ENCODE results near the gene ZBTB38. TPM values are rescaled to one million over a fixed set of nuclear protein-coding genes. Genes with fewer than 3 reads are reported as not detected.

The ZBTB38 gene
- total RNA-seq, 1 donor from 2014 or later, result 116 TPM

DNA sequence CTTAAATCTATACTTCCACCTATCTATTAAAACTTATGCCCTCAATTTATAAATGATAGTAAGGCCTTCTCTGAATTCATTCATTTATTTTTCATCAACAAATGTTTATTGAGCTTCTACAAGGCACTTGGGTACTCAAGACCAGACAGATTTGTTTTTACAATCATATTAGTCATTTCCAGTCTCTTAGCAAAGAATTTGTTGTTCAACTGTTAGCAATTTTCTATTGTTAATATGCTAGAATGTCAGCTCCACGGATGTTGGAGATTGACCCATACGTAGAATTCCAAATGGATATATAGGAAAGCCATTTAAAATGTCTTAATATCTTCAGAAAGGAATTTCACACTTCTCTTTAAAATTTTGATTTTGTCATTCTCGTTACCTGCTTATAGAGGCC, 36.7 kb downstream of the ZBTB38 start:
- peak overlapping the region; percentile 99 for H3K27ac ChIP-seq (replicated peaks)
- H3K36me3 ChIP-seq, result peaks cover 53% of the 10 kb centered on the region
- no peaks in the 10 kb centered on the region for H3K27me3 ChIP-seq (ENCODE audit: low read depth)
- H3K4me3 ChIP-seq, result peak overlapping the region; percentile 79
- DNase-seq, result no peak
- intact Hi-C loops (cut with micrococcal nuclease), result loop anchor here (5.0 kb wide), 1 partner anchor 37 kb away; no protein-coding TSS in a partner anchor
- H3K9me3 ChIP-seq (replicated peaks), result no peaks in the 10 kb centered on the region
- TF ChIP-seq CTCF (IDR thresholded peaks at IDR 0.05; ENCODE audit: borderline replicate concordance), result no peak
- peaks cover 96% of the 10 kb centered on the region for H3K4me1 ChIP-seq

DNA sequence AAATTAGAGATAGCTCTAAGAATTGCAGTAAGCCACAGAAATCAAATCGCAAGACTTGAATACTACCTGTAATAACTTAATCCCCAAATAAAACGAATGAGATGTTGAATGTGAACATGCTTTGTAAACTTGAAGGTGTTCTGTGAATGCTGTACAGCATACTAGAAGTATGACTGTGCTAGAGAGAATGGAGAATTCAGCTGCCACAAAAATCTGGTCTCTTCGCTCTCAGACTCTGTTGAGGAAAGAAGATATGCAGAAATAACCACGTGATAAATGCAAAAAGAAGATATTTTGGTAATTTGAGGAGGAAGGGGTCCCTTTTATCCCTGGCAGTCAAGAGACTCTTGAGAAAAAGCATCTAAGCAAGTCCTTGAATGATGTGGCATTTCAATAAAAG, 37.3 kb downstream of the ZBTB38 start:
- peak overlapping the region; percentile 99 for H3K27ac ChIP-seq (replicated peaks)
- no peak for DNase-seq
- H3K9me3 ChIP-seq (replicated peaks), result no peaks in the 10 kb centered on the region
- intact Hi-C loops (cut with micrococcal nuclease), result loop anchor here (5.0 kb wide), 1 partner anchor 37 kb away; no protein-coding TSS in a partner anchor
- H3K36me3 ChIP-seq, result peaks cover 53% of the 10 kb centered on the region
- H3K27me3 ChIP-seq (ENCODE audit: low read depth), result no peaks in the 10 kb centered on the region
- TF ChIP-seq CTCF (IDR thresholded peaks at IDR 0.05; ENCODE audit: borderline replicate concordance), result no peak
- H3K4me3 ChIP-seq, result peak overlapping the region; percentile 79
- peaks cover 96% of the 10 kb centered on the region for H3K4me1 ChIP-seq

DNA sequence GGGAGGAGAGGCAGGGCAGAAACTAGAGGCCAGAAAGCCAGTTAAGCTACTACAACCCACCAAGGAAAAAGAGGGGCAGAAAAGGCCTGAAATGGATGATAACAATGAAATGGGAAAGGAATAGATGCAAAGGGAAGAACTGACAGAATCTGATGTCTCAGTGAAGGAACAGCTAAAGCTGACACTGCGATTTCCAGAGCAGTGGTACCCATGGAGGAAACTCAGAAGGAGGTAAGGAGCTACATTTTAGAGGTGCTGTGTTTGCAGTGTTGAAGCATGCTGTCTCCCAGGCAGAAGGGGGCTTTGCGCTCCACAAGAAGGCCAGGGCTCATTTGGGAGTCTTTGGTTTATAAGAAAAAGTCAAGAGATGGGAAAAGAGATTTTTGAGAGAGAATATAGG, 38.0 kb downstream of the ZBTB38 start:
- Histone ChIP-seq H3K4me1 (peaks cover 96% of the 10 kb centered on the region), H3K4me3 (peak overlapping the region; percentile 79), H3K9me3 (replicated peaks) (no peaks in the 10 kb centered on the region), H3K27ac (replicated peaks) (peak overlapping the region; percentile 99), H3K27me3 (ENCODE audit: low read depth) (no peaks in the 10 kb centered on the region), H3K36me3 (peaks cover 53% of the 10 kb centered on the region)
- DNase-seq, result no peak
- TF ChIP-seq CTCF (IDR thresholded peaks at IDR 0.05; ENCODE audit: borderline replicate concordance), result no peak
- intact Hi-C loops (cut with micrococcal nuclease), result loop anchor here (5.0 kb wide), 1 partner anchor 36 kb away; no protein-coding TSS in a partner anchor

DNA sequence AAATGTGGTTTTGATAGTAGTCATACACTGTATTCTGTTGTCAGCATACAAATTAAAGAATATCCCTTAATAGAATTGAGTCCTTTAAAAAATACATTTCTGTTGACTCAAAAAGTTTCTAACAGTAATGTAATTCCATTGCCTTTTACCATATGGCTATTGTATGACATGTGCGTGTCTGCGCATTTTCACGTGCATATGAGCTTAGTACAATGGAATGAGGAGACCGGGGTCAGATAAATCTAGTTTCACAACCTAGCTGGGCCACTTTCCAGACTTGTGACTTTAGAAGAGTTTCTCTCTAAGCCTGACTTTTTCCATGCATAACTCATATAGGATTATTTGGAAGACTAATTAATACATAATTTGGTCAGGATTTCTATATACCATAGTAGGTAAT, 38.7 kb downstream of the ZBTB38 start:
- Histone ChIP-seq H3K4me3 (peak overlapping the region; percentile 79), H3K27me3 (ENCODE audit: low read depth) (no peaks in the 10 kb centered on the region), H3K27ac (replicated peaks) (peak overlapping the region; percentile 99), H3K9me3 (replicated peaks) (no peaks in the 10 kb centered on the region), H3K36me3 (peaks cover 53% of the 10 kb centered on the region), H3K4me1 (peaks cover 96% of the 10 kb centered on the region)
- TF ChIP-seq CTCF (IDR thresholded peaks at IDR 0.05; ENCODE audit: borderline replicate concordance), result no peak
- intact Hi-C loops (cut with micrococcal nuclease), result loop anchor here (5.0 kb wide), 1 partner anchor 35 kb away; no protein-coding TSS in a partner anchor
- DNase-seq, result no peak

- intact Hi-C loops (cut with micrococcal nuclease), result loop anchor here (5.0 kb wide), 1 partner anchor 34 kb away; no protein-coding TSS in a partner anchor
- no peak for DNase-seq
- H3K27me3 ChIP-seq (ENCODE audit: low read depth), result no peaks in the 10 kb centered on the region
- peak overlapping the region; percentile 99 for H3K27ac ChIP-seq (replicated peaks)
- TF ChIP-seq CTCF (IDR thresholded peaks at IDR 0.05; ENCODE audit: borderline replicate concordance), result no peak
- peak overlapping the region; percentile 14 for H3K4me3 ChIP-seq
- H3K36me3 ChIP-seq, result peaks cover 53% of the 10 kb centered on the region
- H3K9me3 ChIP-seq (replicated peaks), result no peaks in the 10 kb centered on the region
- H3K4me1 ChIP-seq, result peaks cover 100% of the 10 kb centered on the region
These were observed 39.5 kb downstream of the ZBTB38 start for GRCh38 chr3:141407825-141408224.

Measured in left ventricle myocardium inferior (tissue), 1 donor.